Colon (tissue), 2 donors: Measurements from ENCODE around the gene DOCK2.

Experiments used
- FAIRE-seq: peaks from 2 replicates; lab custom pipeline; 2012; peaks lifted over from hg19 to GRCh38; lab: Jason Lieb, UNC
- donor health status: control.
- donor health status: control.

DOCK2 gene

DNA sequence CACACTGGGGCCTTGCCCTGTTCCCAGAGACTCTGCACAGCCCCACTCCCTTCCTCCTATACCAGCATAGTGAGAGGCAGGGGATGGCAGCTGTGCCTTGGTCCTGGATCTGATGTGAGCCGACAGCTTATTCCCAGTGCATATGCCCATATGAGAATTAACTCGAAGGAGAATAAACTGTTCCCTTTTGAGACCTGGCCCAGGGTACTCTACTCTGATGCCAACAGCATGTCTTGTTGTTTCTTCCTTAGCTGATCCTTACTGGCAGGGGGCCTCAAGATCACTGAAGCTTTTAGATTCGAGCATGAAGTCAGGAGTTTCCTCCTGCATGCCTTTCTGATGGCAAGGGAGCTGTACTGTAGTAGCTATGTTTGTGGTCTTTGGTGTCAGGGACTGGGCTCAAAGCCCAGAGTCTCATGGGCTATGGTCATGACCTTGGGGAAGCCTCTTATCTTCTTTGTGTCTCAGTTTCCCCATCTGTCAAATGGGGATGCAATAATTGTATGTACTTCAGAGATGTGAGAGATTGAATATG lies 57.1 kb downstream of the DOCK2 start:
- FAIRE-seq = no peak

DNA sequence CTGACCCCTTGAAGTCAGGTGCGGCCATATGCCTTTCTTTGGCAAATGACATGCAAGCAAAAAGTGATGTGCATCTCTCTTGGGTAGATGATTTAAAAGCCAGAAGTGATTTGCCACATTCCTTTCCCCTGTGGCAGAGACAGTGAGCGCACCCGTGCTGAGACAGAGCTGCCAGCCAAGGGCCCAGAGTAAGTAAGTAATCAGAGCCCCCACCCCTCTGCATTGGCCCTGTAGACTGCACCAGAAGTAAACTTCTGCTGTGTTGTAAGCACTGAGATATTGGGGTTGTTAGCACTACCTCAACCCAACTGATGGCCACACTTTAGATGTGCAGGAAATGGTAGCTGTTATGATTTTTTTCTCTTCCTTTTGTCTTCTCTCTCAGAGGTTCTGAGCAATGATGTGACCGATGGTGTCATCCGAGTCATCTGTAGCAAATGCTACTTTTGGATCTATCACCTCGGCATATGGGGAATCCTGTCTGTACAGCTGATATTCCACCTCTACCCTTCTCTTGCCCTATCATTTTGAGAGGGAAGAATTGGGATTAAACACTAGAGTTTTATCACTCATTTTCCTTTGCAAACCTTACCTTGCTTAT lies 58.0 kb downstream of the DOCK2 start:
- FAIRE-seq = no peak

- FAIRE-seq = no peak
Measured at GRCh38 chr5:169695919-169696490, 58.9 kb downstream of the DOCK2 start.

DNA sequence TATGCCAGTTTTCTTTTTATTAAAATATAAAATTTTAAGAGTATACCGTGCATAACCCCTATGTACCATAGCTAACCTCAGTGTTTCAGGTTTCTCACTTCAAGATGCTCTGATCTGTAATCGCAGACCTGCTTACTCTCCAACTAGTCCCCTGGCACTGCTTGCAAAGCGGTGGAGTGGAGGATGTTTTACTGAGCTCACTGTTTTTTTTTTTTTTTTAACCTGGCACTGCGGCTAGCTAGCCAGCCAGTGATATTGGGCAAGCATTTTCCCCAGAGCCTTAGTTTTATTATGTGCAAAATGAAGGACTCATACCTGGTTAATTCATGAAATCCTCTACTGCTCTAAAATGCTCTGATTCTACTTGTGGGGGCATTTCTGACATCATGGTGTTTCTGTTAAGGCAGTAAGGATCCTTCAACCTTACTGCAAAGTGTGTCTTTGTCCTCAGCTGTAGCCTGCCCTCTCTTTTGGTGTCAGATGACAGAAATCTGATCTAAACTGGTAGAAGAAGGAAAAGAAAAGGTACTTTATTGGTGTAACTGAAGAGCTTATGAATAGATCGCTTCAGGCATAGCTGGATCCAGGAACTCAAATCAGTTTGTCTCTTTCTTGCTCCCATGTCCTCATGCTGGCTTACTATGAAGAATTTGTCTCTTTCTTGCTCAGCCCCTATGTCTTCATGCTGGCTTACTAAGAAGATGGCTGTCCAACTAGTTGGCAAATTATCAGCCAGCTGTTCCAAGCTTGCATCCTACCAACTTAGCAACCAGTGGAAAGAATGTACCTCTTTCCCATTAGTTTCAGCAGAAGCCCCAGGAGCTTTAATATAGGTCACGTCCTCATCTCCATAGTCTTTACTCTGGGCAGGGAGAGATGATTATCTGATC lies 59.8 kb downstream of the DOCK2 start:
- no peak for FAIRE-seq

DNA sequence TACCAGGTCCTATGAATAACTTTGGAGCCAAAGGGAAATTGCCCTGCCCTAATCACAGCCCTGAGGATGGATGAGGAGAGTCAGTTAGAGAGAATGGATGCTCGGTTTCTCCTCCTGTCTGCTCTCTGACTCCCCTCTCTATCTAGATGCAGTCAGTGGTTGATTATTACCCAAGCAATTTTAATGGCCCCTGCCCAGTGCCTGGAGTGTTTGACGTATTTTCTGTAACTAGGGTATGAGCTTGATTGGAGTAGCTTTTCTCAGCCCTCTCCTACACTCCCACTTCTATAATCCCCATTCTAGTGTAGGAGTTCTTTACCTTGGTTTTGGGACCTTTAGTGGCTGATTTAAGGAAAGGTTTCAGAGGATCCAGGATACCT lies 60.4 kb downstream of the DOCK2 start:
- no peak for FAIRE-seq

- no peak for FAIRE-seq
Measured at GRCh38 chr5:169697976-169698375, 60.9 kb downstream of the DOCK2 start.

GRCh38 chr5:169700611-169701010 lies 63.5 kb downstream of the DOCK2 start:
- FAIRE-seq = no peak

DNA sequence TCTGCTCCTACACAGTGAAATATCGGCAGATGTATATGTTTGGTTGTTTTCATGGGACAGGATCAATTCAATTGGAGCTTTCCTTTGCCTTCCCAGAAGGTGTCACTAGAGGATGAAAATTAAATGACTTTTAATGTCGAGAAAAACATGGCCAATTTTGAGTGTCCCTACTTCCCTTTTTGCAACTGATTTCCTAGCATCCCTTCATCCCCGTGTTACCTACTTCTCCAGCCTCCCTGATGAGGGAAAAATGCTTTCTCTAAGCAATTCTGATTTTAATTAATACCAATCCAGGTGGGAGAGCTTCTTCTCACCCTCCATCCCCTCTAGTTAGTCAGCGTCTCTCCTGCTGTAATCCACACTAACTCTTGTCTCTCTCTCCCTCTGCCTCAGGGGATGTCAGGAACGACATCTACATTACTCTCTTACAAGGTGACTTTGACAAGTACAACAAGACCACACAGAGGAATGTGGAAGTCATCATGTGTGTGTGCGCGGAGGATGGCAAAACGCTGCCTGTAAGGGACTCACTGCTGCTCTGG lies 64.9 kb downstream of the DOCK2 start:
- no peak for FAIRE-seq

DNA sequence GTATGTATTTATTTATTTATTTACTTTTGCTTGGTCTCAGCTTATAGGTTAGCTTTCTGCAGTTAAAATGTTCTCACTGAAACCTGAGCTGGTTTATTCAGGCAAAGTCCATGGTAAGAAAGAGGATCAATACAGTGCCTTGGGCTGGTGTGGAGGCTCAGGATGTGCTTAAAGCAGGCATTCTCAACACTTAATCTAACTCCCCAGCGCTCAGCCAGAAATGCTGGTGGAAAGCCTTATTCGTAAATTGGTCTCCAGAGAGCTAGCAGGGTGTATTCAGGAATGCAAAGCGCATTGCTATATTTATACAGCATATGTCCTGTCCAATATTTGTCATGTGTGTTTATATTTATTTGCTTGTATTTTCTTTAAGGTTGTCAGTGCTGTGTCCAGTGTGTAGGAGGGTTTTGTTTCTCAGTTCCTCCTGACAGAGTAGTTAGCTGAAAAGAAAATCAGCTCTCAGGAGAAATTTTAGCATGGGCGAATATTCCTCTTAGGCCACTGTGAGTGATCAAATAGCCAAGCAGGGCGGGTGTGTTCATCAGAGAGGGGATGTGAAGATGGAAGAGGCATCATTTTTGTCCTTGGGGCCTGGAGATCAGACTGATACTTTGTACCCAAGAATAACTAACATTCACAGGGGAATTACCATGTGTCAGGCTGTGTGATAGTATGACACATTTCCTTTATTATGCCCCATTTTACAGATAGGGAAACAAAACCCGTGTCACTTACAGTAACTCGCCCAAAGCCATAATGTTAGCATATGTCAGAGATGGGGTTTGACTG lies 65.8 kb downstream of the DOCK2 start:
- no peak for FAIRE-seq

GRCh38 chr5:169703813-169704212 lies 66.7 kb downstream of the DOCK2 start:
- no peak for FAIRE-seq

DNA sequence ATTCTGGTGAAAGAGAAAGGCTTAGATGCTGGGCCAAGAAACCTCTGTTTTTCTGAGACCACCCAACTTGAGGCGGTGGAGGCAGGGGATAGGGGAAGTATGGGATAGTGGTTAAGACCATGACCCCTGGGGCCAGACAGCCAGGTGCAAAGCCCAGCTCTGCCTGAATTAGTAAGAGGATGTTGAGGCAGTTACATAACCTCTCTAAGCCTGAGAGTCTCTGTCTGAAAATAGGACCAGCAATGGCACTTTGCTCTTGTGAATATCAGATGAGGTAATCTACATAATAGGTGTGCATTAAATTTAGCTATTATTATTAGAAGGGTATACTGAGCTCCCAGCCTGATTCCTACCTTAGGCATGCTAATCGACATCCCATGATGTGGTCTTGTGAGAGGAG lies 68.2 kb downstream of the DOCK2 start:
- FAIRE-seq = no peak

DNA sequence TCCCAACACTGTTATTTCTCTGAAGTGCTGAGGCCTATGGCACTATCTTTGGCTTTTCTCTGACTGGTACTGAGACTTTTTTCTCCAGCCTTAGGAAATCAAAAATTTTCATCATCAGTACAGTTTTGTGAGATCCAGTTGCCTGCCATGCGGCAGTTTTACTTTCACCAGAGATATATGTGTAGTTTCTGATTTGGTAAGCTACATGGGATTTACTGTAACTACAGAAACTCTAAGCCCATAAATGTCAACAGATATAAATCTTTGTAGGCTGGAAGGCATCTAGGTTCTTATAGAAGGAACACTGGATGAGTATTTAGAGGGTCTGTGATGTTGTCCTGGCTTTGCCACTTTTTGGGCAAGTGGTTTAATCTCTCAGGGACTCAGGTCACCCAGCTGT lies 69.0 kb downstream of the DOCK2 start:
- FAIRE-seq = no peak

- no peak for FAIRE-seq
Measured at GRCh38 chr5:169706758-169707450, 69.8 kb downstream of the DOCK2 start.

DNA sequence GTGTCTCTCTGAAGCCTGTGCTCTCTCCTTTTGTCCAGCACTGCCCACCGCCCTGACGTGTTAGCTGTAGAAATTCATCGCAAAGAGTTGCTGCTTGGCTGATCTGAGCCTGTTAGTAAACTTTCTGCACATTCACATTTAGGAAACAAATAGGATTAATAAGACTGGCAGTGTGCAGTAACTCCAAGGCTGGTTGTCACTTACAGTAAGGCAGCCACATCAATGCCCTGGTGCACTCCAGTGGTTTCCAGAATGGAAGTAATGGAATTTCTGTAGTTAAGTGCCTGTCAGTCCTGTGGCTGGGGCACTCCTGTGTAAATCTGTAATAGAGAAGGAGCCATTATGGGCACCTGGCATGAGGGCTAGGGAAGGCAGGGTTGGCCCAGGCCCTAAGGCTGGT lies 70.6 kb downstream of the DOCK2 start:
- no peak for FAIRE-seq

GRCh38 chr5:169710675-169711074 lies 73.6 kb downstream of the DOCK2 start:
- FAIRE-seq = no peak

- FAIRE-seq = no peak
Measured at GRCh38 chr5:169711551-169712225, 74.6 kb downstream of the DOCK2 start.

- FAIRE-seq = no peak
Measured at GRCh38 chr5:169712428-169712827, 75.4 kb downstream of the DOCK2 start.

GRCh38 chr5:169716287-169716686 lies 79.2 kb downstream of the DOCK2 start:
- FAIRE-seq = no peak

- FAIRE-seq = no peak
Measured at GRCh38 chr5:169717288-169717687, 80.2 kb downstream of the DOCK2 start.

DNA sequence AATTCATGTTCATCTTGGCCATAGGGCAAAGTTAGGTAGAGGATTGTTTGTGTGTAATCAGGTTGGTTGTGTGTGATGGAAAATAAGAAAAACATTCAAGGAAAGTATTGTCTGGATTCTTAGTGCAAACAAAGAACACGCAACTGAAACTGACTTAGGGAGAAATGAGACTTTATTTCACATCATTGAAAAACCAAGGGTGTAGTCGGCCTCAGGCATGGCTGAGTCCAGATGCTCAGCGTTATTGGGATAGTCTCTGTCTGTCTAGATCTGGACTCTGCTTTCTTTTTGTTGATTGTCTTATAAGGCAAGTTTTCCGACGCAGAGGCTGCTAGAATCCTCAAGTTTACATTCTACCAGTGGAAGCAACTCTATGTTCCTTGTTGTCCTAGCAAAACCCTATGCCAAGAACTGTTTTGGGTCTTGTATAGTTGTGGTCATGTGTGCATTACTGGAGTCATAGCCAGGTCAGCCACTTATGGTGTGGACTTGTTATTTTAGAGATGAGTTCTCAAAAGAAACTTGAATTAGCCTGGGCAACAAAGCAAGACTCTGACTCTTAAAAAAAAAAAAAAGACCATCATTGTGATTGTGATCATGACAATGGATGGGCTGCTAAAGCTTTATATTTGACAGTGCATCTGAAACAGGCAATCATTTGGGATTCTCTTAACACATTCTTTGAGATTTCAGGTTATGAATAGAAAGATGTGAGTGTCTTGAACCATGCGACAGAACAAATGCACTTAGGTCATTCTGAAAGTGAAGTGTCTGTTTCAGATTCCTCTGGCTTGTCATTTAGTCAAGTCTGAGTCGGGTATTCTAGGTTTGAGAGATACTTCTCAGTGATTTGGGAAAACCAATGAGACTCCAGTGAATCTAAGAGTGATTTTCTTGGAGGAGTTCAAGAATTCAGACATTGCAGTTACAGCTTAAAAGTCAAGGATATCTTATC lies 82.6 kb downstream of the DOCK2 start:
- FAIRE-seq = no peak
